Sigmoid colon (tissue), 7 donors: ENCODE data around the gene OTUD3. TPM values are rescaled to one million over a fixed set of nuclear protein-coding genes. Genes with fewer than 3 reads are reported as not detected.
"Not testable (repeated sequence)": the region's sequence is repeated elsewhere in the genome, so short reads cannot be mapped to it uniquely, and the experiment has no call there.

ENCODE experiments used
- DNase-seq: peaks from one replicate; pipeline ENCODE4 v3.0.0-alpha.2; 2019
- H3K27ac ChIP-seq, 4 donors: fragments of 200-600 bp; sonication (generic); one replicate each; pipeline ENCODE4 v1.5.1; 2016 to 2019; ENCODE audit warnings: mild to moderate bottlenecking in 1 of 4
- H3K27me3 ChIP-seq, 3 donors: fragments of 200-600 bp; sonication (generic); one replicate each; pipeline ENCODE4 v1.5.1; 2019; ENCODE audit warnings: mild to moderate bottlenecking in 1 of 3
- H3K36me3 ChIP-seq, 4 donors: fragments of 200-600 bp; sonication (generic); one replicate each; pipeline ENCODE4 v1.5.1; 2016 to 2019
- H3K4me1 ChIP-seq, 4 donors: fragments of 200-600 bp; sonication (generic); one replicate each; pipeline ENCODE4 v1.5.1; 2017 to 2019
- H3K4me3 ChIP-seq, 4 donors: fragments of 200-600 bp; sonication (generic); one replicate each; pipeline ENCODE4 v1.5.1; 2017 to 2019; ENCODE audit warnings: mild to moderate bottlenecking in 2 of 4, moderate library complexity in 1 of 4
- H3K9me3 ChIP-seq, 4 donors: fragments of 200-600 bp in 3 of 4; sonication (generic) in 3 of 4; one replicate each; pipeline versions ENCODE4 v1.5.1 to v1.6.1; 2013 to 2019
- CTCF ChIP-seq, 4 experiments: fragments of 450-650 bp in 3 of 4; fragments of 200-600 bp in 1 of 4; IDR thresholded peaks; one replicate each; pipeline ENCODE4 v1.5.1; 2016 to 2019; ENCODE audit warnings: antibody characterized with exemption in 4 of 4, mild to moderate bottlenecking in 3 of 4, moderate library complexity in 2 of 4
- EP300 ChIP-seq, 4 donors: sonication (generic); formaldehyde crosslinking; IDR thresholded peaks; one replicate each; pipeline ENCODE4 v1.6.1; 2017; ENCODE audit warnings: antibody characterized with exemption in 4 of 4
- POLR2A ChIP-seq, 2 donors: fragments of 450-650 bp; IDR thresholded peaks; one replicate each; pipeline ENCODE4 v1.6.1; 2016; ENCODE audit warnings: antibody characterized with exemption in 2 of 2, mild to moderate bottlenecking in 2 of 2, moderate library complexity in 2 of 2
- POLR2AphosphoS5 ChIP-seq, 4 donors: sonication (generic); formaldehyde crosslinking; IDR thresholded peaks; one replicate each; pipeline ENCODE4 v1.6.1; 2017; ENCODE audit warnings: antibody characterized with exemption in 4 of 4
- WGBS, 2 donors: extraction: QIAGEN DNeasy Blood & Tissue Kit; methylation state at CpG; one replicate each; pipeline ENCODE4 v1.1.7; 2013; 5-methylcytosine and 5-hydroxymethylcytosine counted together
- intact Hi-C: fragments of 100-400 bp; cut with DNase I; formaldehyde crosslinking; loops from one replicate; pipeline ENCODE4 v1.15.1; 2023
- polyA plus RNA-seq, 3 donors: library from polyadenylated mRNA; stranded (reverse); fragments of 200-250 nt; gene quantifications; one replicate each; pipeline ENCODE4 v1.2.3, GENCODE V29; 2013
- total RNA-seq, 4 donors: library from RNA; depleted of rRNA; stranded (reverse); fragments of >200 nt; gene quantifications; one replicate each; pipeline ENCODE4 v1.1.0, GENCODE V29; 2016
- donor health status: healthy with polysubstance abuse.
- donor health status: Bipolar disorder and iron deficiency.
- donor health status: healthy.

The OTUD3 gene
- total and polyA plus RNA-seq, 7 donors = 0.60 to 9.2 (median 5.4) TPM

- DNase-seq = no peak
- H3K36me3 ChIP-seq = no peaks in the 10 kb centered on the region
- WGBS, 2 donors = 92 to 94% methylated on average over 4 of the region's 4 CpGs
- TF ChIP-seq CTCF (IDR thresholded peaks at IDR 0.05) (no peak), EP300 (IDR thresholded peaks at IDR 0.05) (no peak), POLR2A (IDR thresholded peaks at IDR 0.05) (no peak), POLR2AphosphoS5 (IDR thresholded peaks at IDR 0.05) (no peak)
- H3K9me3 ChIP-seq = no peaks in the 10 kb centered on the region
- peaks cover 0 to 6% (median 0%) of the 10 kb centered on the region in 3 donors for H3K27me3 ChIP-seq
- no peak overlapping the region for H3K27ac ChIP-seq
- H3K4me1 ChIP-seq = peaks cover 0 to 20% (median 16%) of the 10 kb centered on the region in 4 donors
- H3K4me3 ChIP-seq = no peak overlapping the region
- intact Hi-C loops = no loop called here
Observed at GRCh38 chr1:19879227-19879626, 3.0 kb upstream of the OTUD3 start.

- peaks cover 0 to 24% (median 18%) of the 10 kb centered on the region in 4 donors for H3K4me1 ChIP-seq
- no peaks in the 10 kb centered on the region for H3K36me3 ChIP-seq
- DNase-seq = no peak
- intact Hi-C loops = loop anchor here (5.0 kb wide), 1 partner anchor 82 kb away; the partner anchor contains the start of gene TMCO4
- no peaks in the 10 kb centered on the region for H3K9me3 ChIP-seq
- H3K27me3 ChIP-seq = peaks cover 0 to 6% (median 0%) of the 10 kb centered on the region in 3 donors
- TF ChIP-seq POLR2AphosphoS5 (IDR thresholded peaks at IDR 0.05) (no peak), CTCF (IDR thresholded peaks at IDR 0.05) (no peak), POLR2A (IDR thresholded peaks at IDR 0.05) (no peak), EP300 (IDR thresholded peaks at IDR 0.05) (no peak)
- no peak overlapping the region for H3K4me3 ChIP-seq
- H3K27ac ChIP-seq = no peak overlapping the region
- 94 to 95% methylated on average over 4 of the region's 4 CpGs for WGBS, 2 donors
Observed at GRCh38 chr1:19879661-19880060, 2.5 kb upstream of the OTUD3 start.

- not testable (repeated sequence) for DNase-seq, H3K27ac ChIP-seq, H3K4me3 ChIP-seq, H3K9me3 ChIP-seq, H3K36me3 ChIP-seq, H3K27me3 ChIP-seq
- H3K4me1 ChIP-seq = peaks cover 0 to 35% (median 21%) of the 10 kb centered on the region in 4 donors
- intact Hi-C loops = loop anchor here (5.0 kb wide), 1 partner anchor 84 kb away; the partner anchor contains the start of gene TMCO4
- 77 to 85% methylated on average over 5 of the region's 5 CpGs for WGBS, 2 donors
Observed at GRCh38 chr1:19880841-19881240, 1.4 kb upstream of the OTUD3 start.

- Histone ChIP-seq H3K36me3 (peaks cover 0 to 3% (median 0%) of the 10 kb centered on the region in 4 donors), H3K27me3 (no peaks in the 10 kb centered on the region), H3K9me3 (no peaks in the 10 kb centered on the region), H3K4me3 (no peak overlapping the region), H3K27ac (no peak overlapping the region), H3K4me1 (peaks cover 0 to 38% (median 24%) of the 10 kb centered on the region in 4 donors)
- 88 to 90% methylated on average over 2 of the region's 2 CpGs for WGBS, 2 donors
- intact Hi-C loops = loop anchor here (5.0 kb wide), 1 partner anchor 87 kb away; the partner anchor contains the start of gene TMCO4
- TF ChIP-seq POLR2A (IDR thresholded peaks at IDR 0.05) (no peak), CTCF (IDR thresholded peaks at IDR 0.05) (no peak), POLR2AphosphoS5 (IDR thresholded peaks at IDR 0.05) (no peak), EP300 (IDR thresholded peaks at IDR 0.05) (no peak)
- DNase-seq = no peak
Observed at GRCh38 chr1:19884312-19884711, 2.1 kb downstream of the OTUD3 start.

GRCh38 chr1:19885821-19886220, 3.6 kb downstream of the OTUD3 start:
- intact Hi-C loops = no loop called here

More at GRCh38 chr1:19885821-19886220, 3.6 kb downstream of the OTUD3 start:
- 94 to 96% methylated on average over 2 of the region's 2 CpGs for WGBS, 2 donors
- peaks cover 0 to 42% (median 24%) of the 10 kb centered on the region in 4 donors for H3K4me1 ChIP-seq
- no peak for TF ChIP-seq CTCF (IDR thresholded peaks at IDR 0.05)
- TF ChIP-seq POLR2AphosphoS5 (IDR thresholded peaks at IDR 0.05) = no peak
- TF ChIP-seq POLR2A (IDR thresholded peaks at IDR 0.05) = no peak
- no peak for TF ChIP-seq EP300 (IDR thresholded peaks at IDR 0.05)
- H3K9me3 ChIP-seq = no peaks in the 10 kb centered on the region
- DNase-seq = no peak
- peaks cover 0 to 9% (median 0%) of the 10 kb centered on the region in 4 donors for H3K36me3 ChIP-seq
- H3K4me3 ChIP-seq = no peak overlapping the region
- H3K27ac ChIP-seq = no peak overlapping the region
- no peaks in the 10 kb centered on the region for H3K27me3 ChIP-seq
